AG04450 (cell line): ENCODE data around the gene ATP6V1B1. TPM values are rescaled to one million over a fixed set of nuclear protein-coding genes. Genes with fewer than 3 reads are reported as not detected.

ENCODE experiments used
- CTCF ChIA-PET: fragments of 300-600, 350-600 bp; formaldehyde crosslinking; extraction: SDS; loops from one replicate; lab custom pipeline; 2022; ENCODE audit warnings: antibody characterized with exemption, inconsistent platforms; lab: Charles Lee
- POLR2A ChIA-PET: fragments of 350-600 bp; formaldehyde crosslinking; extraction: SDS; loops from one replicate; lab custom pipeline; 2021; ENCODE audit warnings: antibody characterized with exemption, inconsistent platforms; lab: Yijun Ruan, JAX
- DNase-seq: peaks from one replicate; pipeline ENCODE4 v3.0.0-alpha.2; 2011; ENCODE audit warnings: low read depth, low spot score
- H3K27ac ChIP-seq: one replicate; pipeline ENCODE4 v1.5.1; 2012; ENCODE audit warnings: low read depth, low read length, control low read depth
- H3K27me3 ChIP-seq: one replicate; pipeline ENCODE4 v1.6.0; 2012; ENCODE audit warnings: low read length; ENCODE audit not compliant: control insufficient read depth, insufficient read depth
- H3K4me3 ChIP-seq: 2 replicates; pipeline ENCODE4 v1.5.1; 2011; ENCODE audit warnings: mild to moderate bottlenecking, low read depth, low read length, control low read depth
- H3K9me3 ChIP-seq: 2 replicates; pipeline ENCODE4 v1.5.1; 2012; ENCODE audit warnings: low read length; ENCODE audit not compliant: control insufficient read depth, insufficient read depth
- CTCF ChIP-seq: IDR thresholded peaks from 2 replicates; pipeline ENCODE4 v1.5.1; 2011; ENCODE audit warnings: low read depth, low read length, control low read depth, inconsistent platforms
- polyA plus RNA-seq: library from polyadenylated mRNA; depleted of rRNA; stranded (reverse); fragments of >200 nt; gene quantifications from 2 replicates; pipeline ENCODE4 v1.2.3, GENCODE V29; 2011

ATP6V1B1 gene
- polyA plus RNA-seq, 1 experiment, result 0.82 TPM

DNA sequence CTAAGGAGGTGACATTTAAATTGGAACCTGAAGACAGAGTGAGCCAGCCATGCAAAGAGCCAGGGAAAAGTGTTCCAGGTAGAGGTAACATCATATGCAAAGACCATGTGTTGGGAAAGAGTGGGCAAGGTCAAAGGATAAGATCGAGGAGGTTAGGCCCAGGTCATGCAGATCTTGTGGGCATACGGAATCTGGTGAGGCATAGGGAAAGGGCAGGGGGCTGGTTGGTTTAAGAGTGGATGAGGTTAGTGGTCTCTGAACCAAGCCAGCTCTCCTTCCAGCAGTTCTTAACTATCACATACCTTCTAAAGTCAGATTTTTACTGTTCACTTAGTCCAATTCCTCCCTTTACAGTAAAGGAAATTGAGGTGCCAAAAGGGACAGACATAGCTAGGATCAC lies 45.7 kb downstream of the ATP6V1B1 start:
- TF ChIP-seq CTCF, result no peak
- H3K27ac ChIP-seq, result no peak overlapping the region
- ChIA-PET POLR2A (no interaction called here), CTCF (interaction anchor here (1.2 to 1.6 kb wide), 3 partner anchors 20 to 110 kb away, joined by 3 to 4 read pairs (median 3); no protein-coding TSS in a partner anchor)
- no peaks in the 10 kb centered on the region for H3K27me3 ChIP-seq
- no peaks in the 10 kb centered on the region for H3K9me3 ChIP-seq
- no peak overlapping the region for H3K4me3 ChIP-seq
- no peak for DNase-seq

DNA sequence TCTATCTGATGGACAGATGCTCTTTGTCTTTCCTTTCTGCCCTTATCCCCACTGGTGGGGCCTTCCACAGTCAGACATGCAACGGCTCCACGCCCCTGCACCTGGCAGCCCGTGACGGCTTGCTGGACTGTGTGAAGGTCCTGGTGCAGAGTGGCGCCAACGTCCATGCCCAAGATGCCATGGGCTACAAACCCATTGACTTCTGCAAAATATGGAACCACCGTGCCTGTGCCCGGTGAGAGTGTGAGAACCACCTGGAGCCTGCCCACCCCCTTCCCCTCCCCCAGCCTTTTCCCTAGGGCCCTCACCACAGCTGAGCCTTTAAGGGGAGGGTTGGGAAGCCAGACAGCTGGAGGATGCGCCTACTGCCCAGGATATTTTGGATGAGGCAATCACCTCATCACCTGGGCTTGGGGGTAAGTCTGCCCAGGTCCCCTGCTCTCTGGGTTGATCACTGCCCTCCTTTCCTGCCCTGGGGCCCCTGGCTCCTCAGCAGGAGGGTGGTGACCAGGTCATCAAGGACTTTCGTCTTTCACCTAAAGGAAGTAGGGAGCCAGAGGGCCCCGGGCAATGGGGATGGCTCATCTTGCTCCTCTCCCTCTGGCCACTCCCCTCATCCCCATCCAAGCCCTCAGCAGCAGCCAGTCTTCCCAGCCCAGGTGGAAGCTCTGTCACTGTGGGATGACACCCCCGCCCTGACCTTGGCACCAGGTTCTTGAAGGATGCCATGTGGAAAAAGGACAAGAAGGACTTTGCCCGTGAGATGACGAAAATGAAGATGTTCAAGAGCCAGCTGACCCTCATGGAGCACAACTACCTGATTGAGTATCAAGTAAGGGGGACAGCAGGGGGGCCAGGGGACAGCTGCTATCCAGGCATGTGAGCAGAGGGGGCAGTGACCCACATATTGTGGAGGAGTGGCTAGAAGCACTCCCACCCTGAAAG lies 46.4 kb downstream of the ATP6V1B1 start:
- TF ChIP-seq CTCF, result no peak
- ChIA-PET CTCF (interaction anchor here (1.2 to 1.6 kb wide), 3 partner anchors 17 to 34 kb away, joined by 3 to 4 read pairs (median 4); no protein-coding TSS in a partner anchor), POLR2A (no interaction called here)
- Histone ChIP-seq H3K4me3 (no peak overlapping the region), H3K27me3 (no peaks in the 10 kb centered on the region), H3K27ac (no peak overlapping the region), H3K9me3 (no peaks in the 10 kb centered on the region)
- DNase-seq, result no peak

DNA sequence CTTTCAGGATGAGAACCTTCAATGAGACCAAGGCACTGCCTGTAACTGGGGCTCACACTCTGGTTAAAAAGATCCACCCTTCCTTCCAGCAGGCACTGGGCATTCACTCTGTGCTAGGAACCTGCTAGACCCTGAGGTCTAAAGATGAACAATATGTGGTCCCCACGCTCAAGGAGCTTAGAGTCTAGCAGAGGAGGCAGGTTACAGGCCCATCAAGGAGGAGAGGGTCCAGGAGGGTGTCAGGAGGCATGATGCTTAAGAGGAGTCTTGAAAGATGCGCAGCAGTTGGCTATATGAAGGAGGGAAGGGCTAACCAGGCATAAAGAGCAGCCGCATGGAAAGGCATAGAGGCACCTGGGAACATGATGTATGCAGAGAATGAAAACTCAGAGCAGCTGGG lies 47.3 kb downstream of the ATP6V1B1 start:
- ChIA-PET CTCF (interaction anchor here (1.2 to 1.4 kb wide), 2 partner anchors 17 to 35 kb away, joined by 3 to 4 read pairs; no protein-coding TSS in a partner anchor), POLR2A (interaction anchor here (0.6 kb wide), 1 partner anchor 17 kb away, joined by 11 read pairs; no protein-coding TSS in a partner anchor)
- TF ChIP-seq CTCF, result no peak
- Histone ChIP-seq H3K4me3 (no peak overlapping the region), H3K27ac (no peak overlapping the region), H3K9me3 (no peaks in the 10 kb centered on the region), H3K27me3 (no peaks in the 10 kb centered on the region)
- DNase-seq, result no peak

- ChIA-PET CTCF (interaction anchor here (1.0 to 3.1 kb wide), 6 partner anchors 11 to 128 kb away, joined by 3 to 19 read pairs (median 4); partner anchors contain the start of gene NAGK), POLR2A (interaction anchor here (0.6 to 1.6 kb wide), 2 partner anchors 10 to 18 kb away, joined by 3 to 11 read pairs; partner anchors contain the start of gene TEX261)
- H3K4me3 ChIP-seq, result no peak overlapping the region
- TF ChIP-seq CTCF, result no peak
- no peak for DNase-seq
- H3K27me3 ChIP-seq, result no peaks in the 10 kb centered on the region
- H3K27ac ChIP-seq, result no peak overlapping the region
- no peaks in the 10 kb centered on the region for H3K9me3 ChIP-seq
Observed at GRCh38 chr2:70983506-70984227, 48.0 kb downstream of the ATP6V1B1 start.
